Measurements from ENCODE around the gene ZNF618. TPM values are rescaled to one million over a fixed set of nuclear protein-coding genes. Genes with fewer than 3 reads are reported as not detected.

ZNF618 gene
- total RNA-seq, 2 donors from 2014 or later = 11.9 to 17.1 TPM

DNA sequence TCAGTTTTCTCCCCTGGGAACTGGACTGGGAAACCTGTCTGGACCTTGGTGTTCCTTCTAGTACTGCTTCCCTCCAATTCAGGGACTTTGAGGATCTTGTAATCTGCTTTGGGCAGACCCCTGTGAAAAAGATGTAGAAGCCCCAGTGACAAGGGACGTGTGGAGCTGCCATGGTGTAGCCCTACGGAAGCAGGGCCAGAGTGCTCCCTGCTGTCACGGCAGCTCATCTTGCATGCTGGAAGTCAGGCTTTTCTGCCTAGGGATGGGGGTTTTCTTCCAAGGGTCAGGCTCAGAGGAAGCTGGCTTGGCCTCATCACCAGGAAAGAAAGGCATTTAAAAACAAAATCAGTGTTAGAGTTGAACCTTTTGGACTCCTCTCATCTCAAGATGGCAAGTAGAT, 115.6 kb downstream of the ZNF618 start:
- DNase-seq = peak in 1 of 4 donors; percentile 1
- H3K27ac ChIP-seq = peak overlapping the region in 1 of 4 donors; percentile 36

GRCh38 chr9:113992276-113992951, 116.3 kb downstream of the ZNF618 start:
- peak; percentile 43 for ATAC-seq
- TF ChIP-seq POLR2A (IDR thresholded peaks at IDR 0.05) = no peak
- no peak for TF ChIP-seq CTCF (IDR thresholded peaks at IDR 0.05)
- H3K27ac ChIP-seq = peak overlapping the region; percentile 8 to 61 (median 37)

More for the DNA sequence above, 115.6 kb downstream of the ZNF618 start:
- Histone ChIP-seq H3K9me3 (no peaks in the 10 kb centered on the region), H3K36me3 (replicated peaks in 1 of 2; ENCODE audit: insufficient read depth in 1 of 2, low read depth in 2 of 2) (no peaks in the 10 kb centered on the region), H3K4me1 (peaks cover 32% of the 10 kb centered on the region), H3K4me3 (no peak overlapping the region), H3K27me3 (no peaks in the 10 kb centered on the region)
- 93 to 100% methylated on average over 3 of the region's 3 CpGs for WGBS, 2 donors
- intact Hi-C loops (cut with DNase I) = loop anchor here (10.0 kb wide), 1 partner anchor 127 kb away; no protein-coding TSS in a partner anchor
- no peak for TF ChIP-seq CTCF (IDR thresholded peaks at IDR 0.05)
- no peak for TF ChIP-seq POLR2A (IDR thresholded peaks at IDR 0.05)
- ATAC-seq = no peak

DNA sequence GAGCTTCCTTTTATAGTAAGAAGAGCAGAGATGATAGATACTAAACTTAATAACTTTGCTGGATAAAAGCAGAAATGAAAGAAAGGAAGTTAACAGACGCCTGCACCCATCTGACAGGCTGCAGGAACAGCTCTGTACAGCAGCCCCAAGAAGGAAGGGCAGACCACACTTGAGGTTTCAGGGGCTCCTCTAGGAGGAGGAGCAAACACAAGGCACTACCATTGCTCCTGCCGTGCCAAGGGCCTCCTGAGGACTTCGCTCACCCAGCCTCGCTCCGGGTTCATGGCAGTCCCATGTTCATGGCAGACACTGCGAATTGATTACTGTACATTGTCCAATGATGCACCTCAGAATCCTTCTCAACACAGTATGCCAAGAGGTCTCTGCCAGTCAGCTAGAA, 116.9 kb downstream of the ZNF618 start:
- H3K27me3 ChIP-seq = no peaks in the 10 kb centered on the region
- peak in 1 of 4 donors; percentile 11 for DNase-seq
- no peak for ATAC-seq

More at GRCh38 chr9:113992276-113992951, 116.3 kb downstream of the ZNF618 start:
- Histone ChIP-seq H3K4me1 (peaks cover 32% of the 10 kb centered on the region), H3K36me3 (replicated peaks in 1 of 2; ENCODE audit: insufficient read depth in 1 of 2, low read depth in 2 of 2) (no peaks in the 10 kb centered on the region), H3K4me3 (no peak overlapping the region), H3K9me3 (no peaks in the 10 kb centered on the region), H3K27me3 (no peaks in the 10 kb centered on the region)
- DNase-seq = peak; percentile 47 to 83 (median 73)
- intact Hi-C loops (cut with DNase I) = loop anchor here (10.0 kb wide), 1 partner anchor 128 kb away; no protein-coding TSS in a partner anchor
- 56 to 60% methylated on average over 10 to 15 of the region's 15 CpGs for WGBS, 2 donors

DNA sequence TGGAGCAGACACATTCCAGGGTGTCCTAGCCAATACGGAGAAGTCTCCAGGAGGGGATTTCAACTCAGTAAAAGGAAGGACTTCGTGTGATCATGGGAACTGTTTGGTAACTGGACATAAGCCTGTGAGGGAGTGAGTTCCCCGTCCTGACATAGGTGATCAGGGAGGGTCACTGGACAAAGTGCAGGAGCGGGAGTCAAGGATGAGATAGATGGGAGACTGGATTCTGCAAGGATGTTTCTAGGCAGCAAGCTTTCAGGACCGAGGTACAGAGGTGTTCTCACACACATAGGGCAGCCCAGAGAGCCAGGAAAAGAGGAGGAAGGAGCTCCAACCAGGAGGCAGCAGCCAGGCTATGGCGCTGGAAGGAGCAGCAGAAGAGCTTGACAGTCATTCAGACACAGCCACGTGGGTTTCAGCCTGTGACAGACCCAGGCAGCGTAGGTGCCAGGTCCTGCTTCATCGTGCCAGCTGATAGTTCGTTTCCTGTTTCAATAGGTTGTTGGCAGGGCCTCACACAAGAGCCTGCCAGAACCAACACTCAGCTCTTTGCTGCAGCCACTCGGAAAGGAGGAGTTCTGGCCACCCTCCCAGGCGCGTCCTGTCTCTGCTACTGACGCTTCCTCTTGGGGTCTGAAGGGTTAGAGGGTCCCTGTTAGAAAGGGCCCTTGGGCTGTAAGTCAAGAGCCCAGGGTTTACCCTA, 117.9 kb downstream of the ZNF618 start:
- Histone ChIP-seq H3K4me3 (no peak overlapping the region), H3K9me3 (no peaks in the 10 kb centered on the region), H3K27ac (peak overlapping the region; percentile 12 to 62 (median 48)), H3K27me3 (no peaks in the 10 kb centered on the region), H3K4me1 (peaks cover 32% of the 10 kb centered on the region), H3K36me3 (replicated peaks in 1 of 2; ENCODE audit: insufficient read depth in 1 of 2, low read depth in 2 of 2) (no peaks in the 10 kb centered on the region)
- DNase-seq = peak; percentile 91 to 98 (median 96)
- TF ChIP-seq POLR2A (IDR thresholded peaks at IDR 0.05) (no peak), CTCF (IDR thresholded peaks at IDR 0.05) (peak in 3 of 7 experiments; percentile 17 to 35 (median 19))
- ATAC-seq = peak; percentile 96
- intact Hi-C loops (cut with DNase I) = loop anchor here (10.0 kb wide), 1 partner anchor 129 kb away; no protein-coding TSS in a partner anchor
- WGBS, 2 donors = 13 to 18% methylated on average over 11 to 14 of the region's 14 CpGs

More for the DNA sequence above, 116.9 kb downstream of the ZNF618 start:
- H3K4me1 ChIP-seq = peaks cover 32% of the 10 kb centered on the region
- no peaks in the 10 kb centered on the region for H3K9me3 ChIP-seq
- TF ChIP-seq CTCF (IDR thresholded peaks at IDR 0.05) (no peak), POLR2A (IDR thresholded peaks at IDR 0.05) (no peak)
- no peaks in the 10 kb centered on the region for H3K36me3 ChIP-seq (replicated peaks in 1 of 2; ENCODE audit: insufficient read depth in 1 of 2, low read depth in 2 of 2)
- 63 to 84% methylated on average over 5 to 6 of the region's 6 CpGs for WGBS, 2 donors
- intact Hi-C loops (cut with DNase I) = loop anchor here (10.0 kb wide), 1 partner anchor 128 kb away; no protein-coding TSS in a partner anchor
- H3K4me3 ChIP-seq = no peak overlapping the region
- peak overlapping the region in 3 of 4 donors; percentile 36 to 61 (median 38) for H3K27ac ChIP-seq
